A673 (cell line): ENCODE data around the gene DESI2.

Source experiments
- EZH2 ChIP-seq: fragments of 200-600 bp; sonication (generic); IDR thresholded peaks from 2 replicates; pipeline ENCODE4 v1.6.1; 2017; ENCODE audit warnings: borderline replicate concordance, low read depth, mild to moderate bottlenecking, mixed read lengths, antibody characterized with exemption, low read length; ENCODE audit not compliant: poor library complexity, severe bottlenecking
- TF ChIP-seq, protein P1 (sequence below): fragments of 300-800, 200-600 bp; sonication (generic); conservative IDR thresholded peaks from 2 replicates; pipeline ENCODE4 v1.5.1; 2017; ENCODE audit warnings: low read depth, mild to moderate bottlenecking, antibody characterized with exemption, low read length, moderate library complexity, mixed read lengths

DNA sequence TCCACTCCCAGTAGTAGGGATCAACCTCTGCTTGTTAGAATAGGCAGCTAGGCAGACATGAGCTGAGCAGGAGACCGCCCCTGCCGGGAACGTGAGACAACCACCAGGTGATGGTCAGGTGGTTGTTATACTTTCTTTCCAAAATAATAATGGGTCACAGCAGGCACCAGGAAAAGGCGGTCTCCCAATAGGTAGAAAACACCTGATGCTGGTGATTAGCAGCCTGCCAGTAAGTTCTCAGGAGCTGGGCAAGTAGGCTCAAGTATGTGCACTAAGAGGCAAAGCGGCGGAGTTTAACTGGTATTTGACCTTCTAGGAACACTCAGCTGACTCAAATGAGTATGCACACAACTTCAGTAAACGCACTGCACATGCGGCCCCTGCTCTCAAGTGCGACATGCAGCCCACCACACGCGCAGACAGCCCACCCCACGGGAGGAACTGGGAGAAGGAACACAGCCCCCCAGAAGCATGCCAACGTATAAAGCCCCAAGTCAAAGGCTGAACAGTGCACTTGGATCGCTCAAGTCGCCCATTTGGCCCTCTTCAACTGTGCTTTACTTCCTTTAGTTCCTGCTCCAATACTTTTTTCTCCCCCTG, 80.0 kb downstream of the DESI2 start:
- TF ChIP-seq, protein P1, sequence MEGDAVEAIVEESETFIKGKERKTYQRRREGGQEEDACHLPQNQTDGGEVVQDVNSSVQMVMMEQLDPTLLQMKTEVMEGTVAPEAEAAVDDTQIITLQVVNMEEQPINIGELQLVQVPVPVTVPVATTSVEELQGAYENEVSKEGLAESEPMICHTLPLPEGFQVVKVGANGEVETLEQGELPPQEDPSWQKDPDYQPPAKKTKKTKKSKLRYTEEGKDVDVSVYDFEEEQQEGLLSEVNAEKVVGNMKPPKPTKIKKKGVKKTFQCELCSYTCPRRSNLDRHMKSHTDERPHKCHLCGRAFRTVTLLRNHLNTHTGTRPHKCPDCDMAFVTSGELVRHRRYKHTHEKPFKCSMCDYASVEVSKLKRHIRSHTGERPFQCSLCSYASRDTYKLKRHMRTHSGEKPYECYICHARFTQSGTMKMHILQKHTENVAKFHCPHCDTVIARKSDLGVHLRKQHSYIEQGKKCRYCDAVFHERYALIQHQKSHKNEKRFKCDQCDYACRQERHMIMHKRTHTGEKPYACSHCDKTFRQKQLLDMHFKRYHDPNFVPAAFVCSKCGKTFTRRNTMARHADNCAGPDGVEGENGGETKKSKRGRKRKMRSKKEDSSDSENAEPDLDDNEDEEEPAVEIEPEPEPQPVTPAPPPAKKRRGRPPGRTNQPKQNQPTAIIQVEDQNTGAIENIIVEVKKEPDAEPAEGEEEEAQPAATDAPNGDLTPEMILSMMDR: no peak
- no peak for TF ChIP-seq EZH2
